Activated T-helper 9 cell treated with anti-CD3 and anti-CD28 coated beads, Interleukin-2, amount 50 U/mL, for 16 hours (primary cell): ENCODE data around the gene SZT2.

Experiments used
- DNase-seq: peaks from one replicate; pipeline ENCODE4 v3.0.0-alpha.2; 2020; ENCODE audit warnings: low read depth

Gene SZT2

DNA sequence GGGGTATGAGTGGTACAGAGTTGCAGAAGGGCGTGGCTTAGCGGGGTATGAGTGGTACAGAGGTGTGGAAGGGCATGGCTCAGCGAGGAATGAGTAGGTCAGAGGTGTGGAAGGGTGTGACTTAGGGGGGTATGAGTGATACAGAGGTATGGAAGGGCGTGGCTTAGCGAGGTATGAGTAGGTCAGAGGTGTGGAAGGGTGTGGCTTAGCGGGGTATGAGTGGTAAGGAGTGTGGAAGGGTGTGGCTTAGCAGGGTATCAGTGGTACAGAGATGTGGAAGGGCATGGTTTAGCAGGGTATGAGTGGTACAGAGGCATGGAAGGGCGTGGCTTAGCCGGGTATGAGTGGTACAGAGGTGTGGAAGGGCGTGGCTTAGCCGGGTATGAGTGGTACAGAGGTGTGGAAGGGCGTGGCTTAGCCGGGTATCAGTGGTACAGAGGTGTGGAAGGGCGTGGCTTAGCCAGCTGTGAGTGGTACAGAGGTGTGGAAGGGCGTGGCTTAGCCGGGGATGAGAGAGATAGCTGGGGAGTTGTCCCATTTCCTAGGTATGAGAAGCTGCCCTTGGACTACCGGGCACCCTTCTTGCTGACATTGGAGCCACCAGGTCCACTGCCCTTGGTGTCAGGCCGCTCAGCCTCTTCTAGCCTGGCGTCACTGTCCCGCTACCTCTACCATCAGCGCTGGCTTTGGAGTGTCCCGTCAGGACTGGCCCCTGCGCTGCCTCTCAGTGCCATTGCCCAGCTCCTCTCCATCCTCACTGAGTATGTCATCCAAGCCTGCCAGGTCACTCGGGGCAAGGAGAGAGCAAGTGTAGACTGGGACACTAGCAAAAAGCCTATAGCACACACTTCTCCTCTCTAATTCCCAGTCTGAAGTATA, 34.2 kb downstream of the SZT2 start:
- DNase-seq: no peak

DNA sequence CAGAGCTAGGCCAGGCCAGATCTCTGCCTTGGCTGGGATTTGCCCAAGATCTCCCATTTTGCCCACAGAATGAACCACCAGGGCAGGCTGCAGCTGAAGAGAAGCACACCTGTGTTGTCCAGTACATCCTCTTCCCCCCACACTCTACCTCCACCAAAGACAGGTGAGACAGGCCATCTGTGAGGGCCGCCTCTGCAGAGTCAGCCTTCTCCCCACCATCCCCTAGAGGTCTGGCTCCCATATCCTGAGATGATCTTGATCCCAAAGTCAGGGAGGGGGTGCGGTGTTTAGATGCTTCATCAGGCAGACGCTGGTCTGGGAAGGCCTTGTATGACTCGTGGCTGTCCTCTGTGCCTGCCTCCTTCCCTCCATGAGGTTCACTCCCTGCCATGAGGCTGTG, 35.3 kb downstream of the SZT2 start:
- DNase-seq: no peak

DNA sequence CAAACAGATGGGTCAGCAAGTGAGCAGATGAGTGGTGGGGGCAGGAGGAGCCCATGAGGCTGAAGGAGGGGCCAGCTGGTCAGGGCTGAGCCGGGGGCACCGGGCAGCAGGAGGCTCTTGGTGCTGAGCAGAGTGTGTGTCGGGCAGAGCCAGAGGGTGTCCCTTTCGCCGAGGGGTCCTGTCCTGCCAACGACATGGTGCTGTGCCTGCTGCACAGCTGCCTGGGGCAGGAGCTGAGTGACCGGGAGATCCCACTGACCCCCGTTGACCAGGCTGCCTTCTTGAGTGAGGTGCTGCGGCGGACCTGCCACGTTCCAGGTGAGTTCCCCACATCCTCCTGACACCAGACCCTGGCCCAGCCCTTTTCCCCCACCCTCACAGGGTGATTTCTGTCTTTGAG, 36.5 kb downstream of the SZT2 start:
- no peak for DNase-seq

GRCh38 chr1:43427524-43427923, 37.8 kb downstream of the SZT2 start:
- DNase-seq: no peak

GRCh38 chr1:43427941-43428340, 38.2 kb downstream of the SZT2 start:
- no peak for DNase-seq

GRCh38 chr1:43430831-43431230, 41.1 kb downstream of the SZT2 start:
- no peak for DNase-seq

DNA sequence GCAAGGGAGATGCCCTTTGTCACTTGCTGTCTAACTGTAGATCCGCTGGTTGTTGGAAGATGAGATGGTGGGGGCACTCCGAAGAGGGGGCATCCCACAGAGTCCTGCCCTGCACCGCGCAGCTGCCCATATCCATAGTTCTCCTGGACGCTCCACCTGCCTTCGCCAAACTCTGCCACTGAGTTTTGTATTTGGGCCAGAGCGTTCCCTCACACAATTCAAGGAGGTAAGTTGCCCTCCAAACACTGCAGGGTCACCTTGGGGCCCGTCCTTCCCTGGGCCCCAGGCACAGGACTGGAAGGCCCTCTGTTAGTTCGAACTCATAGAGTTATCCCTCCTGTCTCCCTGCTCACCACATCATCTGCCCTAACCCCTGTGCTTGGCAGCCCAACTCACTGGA, 42.0 kb downstream of the SZT2 start:
- DNase-seq: no peak

GRCh38 chr1:43432171-43432860, 42.6 kb downstream of the SZT2 start:
- DNase-seq: no peak

DNA sequence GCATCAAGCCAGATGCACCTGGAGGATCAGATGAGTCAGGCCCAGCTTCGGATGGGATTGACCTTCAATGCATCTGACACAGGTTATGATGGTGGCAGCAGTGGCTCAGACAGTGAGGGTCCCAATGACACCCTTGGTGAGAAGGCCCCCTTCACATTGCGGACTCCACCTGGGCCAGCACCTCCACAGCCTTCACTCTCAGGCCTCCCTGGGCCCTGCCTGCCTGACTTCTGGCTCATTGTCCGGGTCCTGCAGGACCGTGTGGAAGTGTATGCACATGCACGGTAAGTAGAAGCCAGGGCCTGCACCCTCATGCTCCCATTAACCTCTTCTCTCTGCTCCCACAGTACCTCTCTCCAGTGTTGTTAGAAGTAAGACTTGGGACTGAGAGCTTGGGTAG, 43.2 kb downstream of the SZT2 start:
- no peak for DNase-seq

DNA sequence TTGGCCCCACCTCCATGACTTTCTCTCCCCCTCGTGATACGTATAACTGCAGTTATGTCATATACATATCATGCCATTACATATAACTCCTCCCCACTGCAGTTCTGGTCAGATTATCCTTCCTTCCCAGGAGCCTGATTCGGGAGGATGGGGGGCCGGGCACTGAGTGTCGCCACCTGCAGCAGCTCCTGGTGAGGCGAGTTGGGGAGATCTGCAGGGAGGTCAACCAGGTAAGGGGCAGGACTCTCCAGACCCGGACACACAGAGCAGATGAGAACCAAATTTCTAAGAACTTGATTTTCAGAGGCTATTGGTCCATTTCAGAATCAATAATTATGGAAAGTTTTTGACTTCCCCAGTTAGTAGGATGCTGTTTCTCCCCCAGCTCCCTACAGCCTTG, 44.6 kb downstream of the SZT2 start:
- DNase-seq: no peak

DNA sequence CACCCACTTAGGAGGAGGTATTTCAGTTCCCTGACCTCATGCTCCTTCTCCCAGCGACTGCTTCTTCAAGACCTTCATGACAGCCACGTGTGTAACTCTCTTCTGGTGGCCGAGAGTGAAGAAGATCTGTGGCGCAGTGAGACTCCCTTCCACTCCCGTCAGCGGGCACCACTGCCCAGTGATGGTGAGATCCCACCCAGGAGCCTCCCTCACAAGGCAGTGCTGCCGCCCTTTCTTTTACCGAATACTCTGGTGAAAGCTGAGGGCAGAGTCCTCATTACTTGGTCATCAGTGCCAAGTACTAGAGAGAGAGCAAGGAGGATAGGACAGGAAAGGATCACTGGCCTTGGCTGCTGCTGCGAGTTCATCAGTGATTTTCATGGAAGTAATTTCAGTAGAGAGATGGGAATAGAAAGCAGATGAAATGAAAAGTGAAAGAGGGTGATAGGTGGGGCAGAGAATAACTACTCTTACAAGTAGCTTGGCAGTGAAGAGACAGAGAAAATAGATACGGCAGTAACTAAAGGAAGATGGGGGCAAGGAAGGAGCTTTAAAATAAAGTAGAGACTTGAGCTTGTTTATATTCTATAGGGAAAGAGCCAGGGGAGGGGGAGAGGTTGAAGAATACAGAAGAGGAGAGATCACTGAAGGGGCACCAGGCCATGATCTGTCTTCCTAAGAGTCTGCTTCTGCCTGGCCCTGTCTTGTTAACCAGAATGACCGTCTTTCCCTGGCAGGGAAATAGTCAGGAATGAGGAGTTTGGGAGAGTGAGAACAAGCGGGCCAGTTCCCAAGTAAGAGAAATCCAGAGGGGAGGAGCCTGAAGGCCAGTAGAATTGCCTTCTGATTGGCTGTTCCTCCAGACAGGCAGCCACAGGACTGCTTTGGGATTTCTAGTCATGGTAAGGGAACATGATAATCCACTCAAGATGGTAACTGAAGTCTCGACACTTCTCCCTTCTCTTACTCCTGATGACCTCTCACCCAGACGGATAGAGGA, 45.7 kb downstream of the SZT2 start:
- DNase-seq: no peak

GRCh38 chr1:43436371-43436770, 46.7 kb downstream of the SZT2 start:
- no peak for DNase-seq

GRCh38 chr1:43437031-43437973, 47.6 kb downstream of the SZT2 start:
- DNase-seq: no peak

DNA sequence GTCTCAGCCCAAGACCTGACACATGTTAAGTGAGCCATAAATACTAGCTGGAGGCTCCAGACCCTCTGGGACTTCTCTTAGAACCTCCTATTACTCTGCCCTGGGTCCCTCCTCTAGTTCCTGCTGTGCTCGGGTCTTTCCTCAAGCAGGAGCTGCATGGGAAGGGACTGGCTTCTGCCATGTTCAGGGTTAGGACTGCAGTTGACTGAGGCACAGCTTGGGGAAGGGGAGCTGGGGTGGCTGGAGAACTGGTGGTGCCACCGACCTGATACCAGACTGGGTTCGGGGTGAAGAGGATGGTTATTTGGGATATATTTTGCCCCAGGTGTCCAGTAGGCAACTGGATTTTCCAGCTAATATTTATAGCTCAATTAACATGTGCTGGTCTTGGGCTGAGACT, 48.3 kb downstream of the SZT2 start:
- DNase-seq: no peak

GRCh38 chr1:43438576-43438952, 48.9 kb downstream of the SZT2 start:
- no peak for DNase-seq

GRCh38 chr1:43438953-43439581, 49.4 kb downstream of the SZT2 start:
- no peak for DNase-seq

- DNase-seq: no peak
Observed at GRCh38 chr1:43439781-43440180, 50.1 kb downstream of the SZT2 start.

GRCh38 chr1:43440358-43440757, 50.7 kb downstream of the SZT2 start:
- DNase-seq: no peak

GRCh38 chr1:43441166-43441893, 51.6 kb downstream of the SZT2 start:
- no peak for DNase-seq
